ENCODE measurements around the gene NBEAL2.

Gene NBEAL2

DNA sequence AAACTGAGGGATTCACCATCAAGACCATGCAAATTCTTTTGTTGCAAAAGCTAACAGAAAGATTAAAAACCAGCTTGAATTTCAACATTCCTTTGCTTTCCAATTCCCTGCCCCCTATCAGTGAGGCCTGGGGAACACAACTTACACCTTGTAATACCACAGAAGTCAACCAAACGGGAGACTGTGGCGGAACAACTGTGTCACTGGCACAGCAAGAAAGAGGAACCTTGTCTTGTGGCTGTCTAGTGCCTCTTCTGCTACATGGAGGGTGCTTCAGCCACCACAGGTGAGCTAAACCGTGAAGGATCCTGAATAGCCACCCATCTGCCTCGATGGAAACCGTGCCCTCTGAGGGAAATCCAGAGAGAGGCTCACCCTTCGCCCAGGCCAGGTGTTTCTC, 14.3 kb upstream of the NBEAL2 start:
- DNase-seq (ENCODE audit: extremely low read depth, low read depth), result no peak
- TF ChIP-seq, protein P1, sequence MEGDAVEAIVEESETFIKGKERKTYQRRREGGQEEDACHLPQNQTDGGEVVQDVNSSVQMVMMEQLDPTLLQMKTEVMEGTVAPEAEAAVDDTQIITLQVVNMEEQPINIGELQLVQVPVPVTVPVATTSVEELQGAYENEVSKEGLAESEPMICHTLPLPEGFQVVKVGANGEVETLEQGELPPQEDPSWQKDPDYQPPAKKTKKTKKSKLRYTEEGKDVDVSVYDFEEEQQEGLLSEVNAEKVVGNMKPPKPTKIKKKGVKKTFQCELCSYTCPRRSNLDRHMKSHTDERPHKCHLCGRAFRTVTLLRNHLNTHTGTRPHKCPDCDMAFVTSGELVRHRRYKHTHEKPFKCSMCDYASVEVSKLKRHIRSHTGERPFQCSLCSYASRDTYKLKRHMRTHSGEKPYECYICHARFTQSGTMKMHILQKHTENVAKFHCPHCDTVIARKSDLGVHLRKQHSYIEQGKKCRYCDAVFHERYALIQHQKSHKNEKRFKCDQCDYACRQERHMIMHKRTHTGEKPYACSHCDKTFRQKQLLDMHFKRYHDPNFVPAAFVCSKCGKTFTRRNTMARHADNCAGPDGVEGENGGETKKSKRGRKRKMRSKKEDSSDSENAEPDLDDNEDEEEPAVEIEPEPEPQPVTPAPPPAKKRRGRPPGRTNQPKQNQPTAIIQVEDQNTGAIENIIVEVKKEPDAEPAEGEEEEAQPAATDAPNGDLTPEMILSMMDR (IDR thresholded peaks at IDR 0.05; ENCODE audit: low read depth, low read length), result no peak

GRCh38 chr3:46966811-46967210, 12.7 kb upstream of the NBEAL2 start:
- no peak for DNase-seq (ENCODE audit: extremely low read depth, low read depth)
- TF ChIP-seq, protein P1 (IDR thresholded peaks at IDR 0.05; ENCODE audit: low read depth, low read length), result no peak

- no peak for DNase-seq (ENCODE audit: extremely low read depth, low read depth)
- TF ChIP-seq, protein P1 (IDR thresholded peaks at IDR 0.05; ENCODE audit: low read depth, low read length), result no peak
Measured at GRCh38 chr3:46968783-46969428, 10.6 kb upstream of the NBEAL2 start.

GRCh38 chr3:46970391-46971091, 8.9 kb upstream of the NBEAL2 start:
- no peak for DNase-seq (ENCODE audit: extremely low read depth, low read depth)
- TF ChIP-seq, protein P1 (IDR thresholded peaks at IDR 0.05; ENCODE audit: low read depth, low read length), result no peak

DNA sequence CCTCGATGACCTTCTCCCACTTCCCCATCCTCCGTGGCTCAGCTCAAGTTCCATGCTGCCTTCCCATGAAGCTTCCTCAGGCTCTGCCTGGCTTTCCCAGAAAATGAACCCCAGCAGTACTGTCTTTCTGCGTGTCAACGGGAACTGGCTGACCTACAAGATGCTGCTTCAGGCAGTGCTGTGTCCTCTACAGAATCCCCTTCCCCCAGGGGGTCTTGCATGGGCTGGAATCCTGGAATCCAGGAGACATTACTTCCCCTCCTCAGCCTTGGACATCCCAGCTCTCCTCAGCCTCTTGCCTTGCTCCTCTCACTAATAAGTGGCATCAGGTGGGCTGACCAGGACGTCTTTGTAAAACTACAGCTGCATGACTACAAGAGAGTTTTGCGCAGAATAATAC, 8.3 kb upstream of the NBEAL2 start:
- TF ChIP-seq, protein P1 (IDR thresholded peaks at IDR 0.05; ENCODE audit: low read depth, low read length), result no peak
- no peak for DNase-seq (ENCODE audit: extremely low read depth, low read depth)

GRCh38 chr3:46971742-46972141, 7.7 kb upstream of the NBEAL2 start:
- TF ChIP-seq, protein P1 (IDR thresholded peaks at IDR 0.05; ENCODE audit: low read depth, low read length), result no peak
- no peak for DNase-seq (ENCODE audit: extremely low read depth, low read depth)

DNA sequence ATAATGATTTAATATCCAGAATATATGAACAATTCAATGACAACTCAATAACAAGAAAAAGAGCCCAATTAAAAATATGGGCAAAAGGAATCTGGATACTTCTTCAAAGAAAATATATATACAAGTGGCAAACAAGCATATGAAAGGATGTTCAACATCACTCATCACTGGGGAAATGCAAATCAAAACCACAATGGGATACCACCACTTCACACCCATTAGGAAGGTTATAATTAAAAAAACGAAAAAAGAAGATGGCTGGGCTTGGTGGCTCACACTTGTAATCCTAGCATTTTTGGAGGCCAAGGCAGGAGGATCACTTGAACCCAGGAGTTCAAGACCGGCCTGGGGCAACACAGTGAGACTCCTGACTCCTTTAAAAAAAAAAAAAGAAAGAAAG, 7.1 kb upstream of the NBEAL2 start:
- TF ChIP-seq, protein P1 (IDR thresholded peaks at IDR 0.05; ENCODE audit: low read depth, low read length), result no peak
- DNase-seq (ENCODE audit: extremely low read depth, low read depth), result no peak
